Stimulated activated CD4-positive, alpha-beta T cell treated with anti-CD3 and anti-CD28 coated beads, Interleukin-4, amount 100 ng/mL, for 4 hours (primary cell): ENCODE data around the gene RMND5A.
A peak's percentile ranks its signal among the peaks of the same experiment; 100 is the strongest.
"Not testable (repeated sequence)": the region's sequence is repeated elsewhere in the genome, so short reads cannot be mapped to it uniquely, and the experiment has no call there.

Experiments used
- DNase-seq, 2 experiments: peaks; one replicate each; pipeline ENCODE4 v3.0.0-alpha.2; 2020

RMND5A gene

DNA sequence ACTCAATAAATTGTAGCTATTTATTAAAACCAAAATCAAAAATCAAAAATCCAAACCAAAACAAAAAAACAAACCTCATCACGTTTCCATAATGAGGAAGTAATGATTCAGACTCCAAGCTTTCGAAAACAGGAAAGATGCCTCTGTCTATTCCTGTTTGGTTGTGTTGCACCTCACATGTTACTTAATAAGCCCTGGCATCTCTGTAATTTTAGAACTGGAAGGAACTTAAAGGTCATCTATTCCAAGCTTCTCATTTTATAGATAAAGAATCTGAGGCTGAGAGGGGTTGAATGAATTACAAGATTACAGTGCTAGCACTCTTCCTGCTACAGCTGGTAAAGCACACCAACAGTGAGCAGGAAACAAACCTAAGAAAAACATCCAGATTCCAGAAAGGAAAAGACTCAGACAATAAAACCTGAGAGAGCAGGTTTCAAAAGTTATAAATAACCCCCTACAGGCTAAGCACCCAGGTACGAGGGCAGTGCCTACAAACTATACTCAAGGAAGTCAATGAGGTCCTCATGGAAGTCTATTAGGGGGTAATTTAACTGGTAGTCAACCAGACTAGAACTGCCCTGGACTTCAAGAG is 5.4 kb upstream of the RMND5A start:
- DNase-seq, result not testable (repeated sequence)

GRCh38 chr2:86719263-86719636 is 841 bp upstream of the RMND5A start:
- not testable (repeated sequence) for DNase-seq

- peak; percentile 50 to 54 for DNase-seq
Measured at GRCh38 chr2:86720540-86721320, 639 bp downstream of the RMND5A start.

GRCh38 chr2:86725706-86726105 is 5.6 kb downstream of the RMND5A start:
- not testable (repeated sequence) for DNase-seq

DNA sequence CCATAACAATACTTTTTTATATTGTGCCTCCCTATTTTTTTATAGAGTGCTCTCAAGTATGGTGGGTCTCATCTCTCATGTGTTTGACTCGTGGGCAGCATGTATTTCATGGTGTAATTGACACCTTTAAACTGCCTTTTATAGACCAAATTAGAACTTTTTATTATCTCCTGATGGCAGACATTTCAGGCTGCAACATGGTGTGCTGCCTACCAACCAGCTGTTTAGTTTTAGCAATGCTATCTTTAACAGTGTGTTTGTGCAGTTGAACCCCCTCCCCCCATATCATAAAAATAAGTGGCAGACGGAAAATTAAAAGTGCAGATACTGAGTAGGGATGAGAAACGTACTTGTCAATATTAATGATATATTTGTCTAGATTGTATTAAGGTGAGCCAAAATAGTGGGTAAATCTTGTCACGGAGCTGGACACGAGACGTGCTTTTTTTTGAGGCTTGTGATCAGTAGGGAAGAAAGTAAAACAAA is 12.0 kb downstream of the RMND5A start:
- not testable (repeated sequence) for DNase-seq

DNA sequence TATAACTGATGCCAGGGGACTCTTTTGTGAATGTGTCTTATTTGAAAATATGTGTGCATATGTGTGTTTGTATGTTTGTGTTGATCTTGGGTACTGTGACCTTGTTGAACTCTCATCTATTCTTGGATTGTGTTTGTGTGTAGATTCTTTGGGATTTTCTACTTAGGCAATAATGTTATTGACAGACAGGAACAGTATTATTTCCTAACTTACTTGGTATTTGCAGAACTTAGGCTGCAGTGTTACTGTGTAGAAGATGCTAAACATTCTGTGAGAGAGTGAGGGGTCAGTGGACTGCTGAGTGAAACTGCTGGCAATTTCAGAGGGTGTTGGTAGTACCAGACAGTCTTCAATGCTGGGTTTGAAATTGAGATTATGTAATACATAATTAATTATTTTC is 12.7 kb downstream of the RMND5A start:
- not testable (repeated sequence) for DNase-seq

DNA sequence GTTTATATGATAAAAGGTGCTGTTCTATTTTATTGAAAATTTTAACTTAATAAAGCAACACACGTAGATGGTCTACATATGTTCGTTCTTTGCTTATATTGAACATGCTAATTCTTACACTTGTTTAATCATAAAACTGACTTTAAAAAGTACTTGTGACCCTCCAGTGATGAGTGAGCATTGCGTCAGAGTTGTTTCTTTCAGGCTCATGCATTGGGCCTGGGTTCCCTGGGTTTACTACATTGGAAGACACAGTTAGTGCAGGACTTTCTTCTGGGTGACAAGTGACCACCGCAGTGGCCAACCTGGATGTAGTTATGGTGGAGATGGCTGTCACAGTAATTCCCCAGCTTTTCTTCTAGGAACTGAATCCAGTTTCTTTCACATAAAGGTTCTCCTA is 13.4 kb downstream of the RMND5A start:
- not testable (repeated sequence) for DNase-seq

DNA sequence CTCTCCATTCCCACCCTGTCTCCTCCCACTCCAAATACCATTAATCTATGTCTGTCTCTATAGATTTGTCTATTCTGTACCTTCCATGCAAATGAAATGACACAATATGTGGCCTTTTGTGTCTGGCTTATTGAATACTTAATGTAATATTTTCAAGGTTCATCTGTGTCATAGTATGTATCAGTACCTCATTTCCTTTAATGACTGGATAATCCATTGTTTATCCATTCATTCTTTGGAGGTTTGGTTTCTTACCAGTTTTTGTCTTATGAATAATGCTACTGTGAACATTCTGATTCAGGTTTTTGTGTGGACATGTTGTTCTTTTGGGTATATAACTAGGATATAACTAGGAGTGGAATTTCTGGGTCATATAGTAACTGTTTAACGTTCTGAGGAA is 14.8 kb downstream of the RMND5A start:
- not testable (repeated sequence) for DNase-seq

GRCh38 chr2:86739485-86739884 is 19.4 kb downstream of the RMND5A start:
- DNase-seq, result not testable (repeated sequence)

DNA sequence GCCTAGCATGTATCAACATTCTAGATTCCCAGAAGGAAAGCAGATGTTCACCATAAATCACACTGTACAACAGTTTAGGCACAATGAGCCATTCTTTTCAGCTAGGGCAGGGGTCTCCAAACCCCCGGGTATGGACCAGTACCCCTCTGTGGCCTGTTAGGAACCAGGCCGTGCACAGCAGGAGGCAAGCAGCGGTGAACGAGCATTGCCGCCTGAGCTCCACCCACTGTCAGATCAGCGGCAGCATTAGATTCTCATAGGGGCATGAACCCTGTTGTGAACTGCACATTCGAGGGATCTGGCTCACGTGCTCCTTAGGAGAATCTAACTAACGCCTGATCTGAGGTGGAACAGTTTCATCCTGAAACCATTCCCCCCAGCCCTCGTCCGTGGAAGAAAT is 19.8 kb downstream of the RMND5A start:
- not testable (repeated sequence) for DNase-seq

DNA sequence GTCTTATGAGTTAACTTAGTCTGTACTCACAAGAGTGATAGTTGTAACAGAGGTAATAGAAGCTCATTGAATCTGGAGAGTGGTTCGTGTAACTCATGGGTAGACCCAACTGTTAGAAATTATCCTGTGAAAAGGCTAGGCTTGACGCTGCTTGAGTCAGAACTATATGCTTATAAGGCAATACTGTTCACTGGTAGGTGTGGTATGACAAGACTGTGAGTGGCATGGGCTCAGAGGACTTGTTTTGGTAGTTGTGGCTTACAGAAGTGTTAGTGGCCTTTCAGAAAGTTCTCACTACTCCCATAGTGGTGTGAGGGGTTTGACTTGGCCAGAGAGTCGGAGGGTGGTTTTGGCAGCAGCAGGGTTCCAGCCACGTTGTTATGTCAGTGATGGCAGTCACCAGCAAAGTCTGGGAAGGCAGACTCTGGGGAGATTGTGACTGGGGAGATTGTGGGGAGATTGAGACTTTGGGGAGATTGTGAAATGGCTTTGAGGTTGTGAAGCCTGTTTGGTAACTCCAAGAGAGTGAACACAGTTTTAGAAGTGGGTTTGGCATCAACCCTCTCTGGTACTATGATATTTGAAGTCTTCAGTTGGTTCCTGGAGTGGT is 21.9 kb downstream of the RMND5A start:
- DNase-seq, result not testable (repeated sequence)

DNA sequence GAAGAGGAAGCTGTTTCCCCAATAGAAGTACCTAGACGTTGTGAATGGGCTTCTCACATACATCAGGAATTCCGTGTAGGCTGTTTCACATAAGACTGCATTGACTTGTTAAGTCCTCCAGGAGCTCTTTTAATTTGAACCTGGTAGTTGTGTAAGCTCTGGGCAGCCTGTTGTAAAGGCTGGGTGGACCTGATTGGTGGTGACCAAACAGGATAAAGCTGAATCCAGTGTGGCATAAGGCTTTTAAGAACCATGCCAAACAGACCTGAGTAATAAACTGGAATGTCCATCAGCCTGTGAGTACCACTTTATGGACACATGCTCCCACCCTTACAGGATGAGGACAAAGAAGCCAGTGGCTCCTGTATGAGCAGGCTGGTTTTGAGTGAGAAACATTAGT is 24.1 kb downstream of the RMND5A start:
- DNase-seq, result no peak

GRCh38 chr2:86746939-86747338 is 26.8 kb downstream of the RMND5A start:
- DNase-seq, result no peak

GRCh38 chr2:86747711-86748639 is 27.9 kb downstream of the RMND5A start:
- DNase-seq, result no peak

DNA sequence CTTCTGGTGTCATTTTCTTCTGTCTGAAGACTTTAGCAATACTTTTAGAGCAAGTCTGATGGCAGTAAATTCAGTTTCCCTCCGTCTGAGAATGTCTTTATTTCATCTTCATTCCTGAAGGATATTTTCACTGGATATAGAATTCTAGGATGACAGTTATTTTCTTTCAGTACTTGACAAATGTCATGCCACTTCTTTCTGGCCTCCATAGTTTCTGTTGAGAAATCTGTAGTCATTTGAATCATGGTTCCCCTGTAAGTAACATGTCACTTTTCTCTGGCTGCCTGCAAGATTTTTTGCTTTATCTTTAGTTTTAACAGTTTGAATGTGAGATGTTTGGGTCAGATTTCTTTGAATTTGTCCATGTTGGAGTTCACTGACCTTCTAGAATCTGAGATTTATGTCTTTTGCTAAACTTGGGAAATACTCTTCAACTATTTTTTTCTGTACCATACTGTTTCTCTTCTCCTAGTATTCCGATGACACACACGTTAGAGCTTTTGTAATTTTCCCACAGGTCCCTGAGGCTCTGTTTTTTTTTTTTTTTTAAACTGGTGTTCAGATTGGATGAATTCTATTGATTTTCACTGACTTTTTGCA is 30.2 kb downstream of the RMND5A start:
- no peak for DNase-seq

GRCh38 chr2:86751778-86752177 is 31.7 kb downstream of the RMND5A start:
- DNase-seq, result no peak

DNA sequence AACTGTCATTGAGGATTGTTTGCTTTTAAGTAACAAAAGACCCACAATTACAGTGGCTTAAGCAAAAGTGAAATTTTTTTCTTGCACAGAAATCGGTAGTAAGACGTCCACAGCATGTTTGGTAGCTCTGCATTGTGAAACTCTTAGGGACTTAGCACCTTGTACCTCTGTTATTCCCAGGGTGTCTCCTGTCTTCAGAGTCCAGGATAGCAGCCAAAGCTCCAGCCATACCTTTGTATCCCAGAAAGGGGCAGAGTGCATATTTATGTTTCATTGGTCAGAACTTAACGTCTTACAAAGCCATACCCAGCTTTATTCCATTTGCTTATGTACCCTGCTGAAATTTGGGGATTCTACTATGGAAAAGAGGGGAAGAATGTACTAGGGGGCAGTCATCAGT is 32.8 kb downstream of the RMND5A start:
- DNase-seq, result no peak

GRCh38 chr2:86753606-86754005 is 33.5 kb downstream of the RMND5A start:
- no peak for DNase-seq

- no peak for DNase-seq
Measured at GRCh38 chr2:86758405-86758804, 38.3 kb downstream of the RMND5A start.

DNA sequence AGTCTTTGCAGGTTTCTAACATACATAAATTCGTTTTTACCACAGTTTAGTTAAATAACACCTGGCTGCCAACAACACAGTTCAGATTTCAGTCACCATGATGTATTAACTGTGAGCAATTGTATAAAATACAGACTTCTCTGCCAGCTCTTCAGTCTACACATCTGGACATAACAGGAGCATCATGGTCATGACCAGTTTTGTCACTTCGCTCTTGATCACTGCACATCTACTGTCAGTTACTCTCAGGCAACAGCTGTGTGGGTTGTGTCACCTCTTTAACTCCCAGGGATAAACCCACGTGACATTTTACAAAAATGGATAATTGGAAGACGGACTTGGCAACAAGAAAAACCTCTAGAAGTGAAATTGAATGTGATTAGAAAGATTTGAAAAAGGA is 40.3 kb downstream of the RMND5A start:
- DNase-seq, result no peak

DNA sequence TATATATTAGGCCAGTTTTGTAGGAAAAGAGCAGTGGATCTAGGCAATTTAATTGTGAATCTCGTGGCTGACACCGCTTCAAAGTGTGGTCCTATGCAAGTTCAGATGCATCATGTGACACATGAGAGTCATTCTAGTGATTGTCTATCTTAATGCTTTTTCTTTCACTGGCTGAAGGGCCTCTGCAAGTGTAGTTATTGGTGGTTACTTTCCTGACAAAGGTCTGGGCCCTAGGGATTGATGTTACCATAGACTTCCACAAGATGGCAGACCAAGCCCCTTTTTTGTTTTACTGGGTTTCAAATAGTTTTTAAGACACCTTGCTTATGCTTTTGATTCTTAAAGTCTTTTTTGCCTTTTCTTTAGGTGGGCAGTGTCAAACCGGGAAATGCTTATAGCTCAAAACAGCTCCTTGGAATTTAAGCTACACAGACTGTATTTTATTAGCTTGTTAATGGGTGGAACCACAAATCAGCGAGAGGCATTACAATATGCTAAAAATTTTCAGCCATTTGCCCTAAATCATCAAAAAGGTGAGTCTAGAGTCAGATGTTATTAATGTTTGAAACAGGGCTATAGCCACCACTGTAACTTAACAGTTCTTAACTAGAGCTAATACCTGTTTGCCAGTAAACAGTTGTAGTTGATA is 44.7 kb downstream of the RMND5A start:
- DNase-seq, result no peak

GRCh38 chr2:86765310-86765695 is 45.2 kb downstream of the RMND5A start:
- no peak for DNase-seq
